ENCODE results near the gene OR52H1.

The OR52H1 gene

DNA sequence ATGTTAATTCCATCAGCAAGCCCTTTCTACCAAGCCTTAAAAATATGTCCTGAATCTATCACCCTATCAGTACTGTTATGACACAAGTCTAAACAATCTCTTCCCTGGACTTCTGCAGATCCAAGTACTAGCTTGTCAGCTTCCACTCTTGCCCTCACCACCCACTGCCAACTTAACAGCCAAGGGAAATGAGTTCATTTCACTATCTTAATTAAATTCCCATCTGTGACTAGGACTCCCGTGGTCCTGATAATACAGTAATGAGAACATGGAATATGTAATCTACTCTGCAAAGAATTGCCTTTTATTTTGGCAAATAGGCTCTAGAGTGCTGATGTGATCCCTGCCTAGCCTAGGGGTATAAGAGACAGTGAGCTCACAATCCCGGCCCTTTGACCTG lies 48.7 kb downstream of the OR52H1 start:
- H3K27ac Mint-ChIP-seq (ENCODE audit: low read depth), result no peak overlapping the region
- H3K9me3 Mint-ChIP-seq, result no peaks in the 10 kb centered on the region
- H3K36me3 Mint-ChIP-seq (ENCODE audit: insufficient read depth), result no peaks in the 10 kb centered on the region
- DNase-seq (ENCODE audit: low spot score in 2 of 2), result no peak
- ATAC-seq (replicated peaks; ENCODE audit: extremely low read depth, poor library complexity, severe bottlenecking), result no peak
- H3K4me3 Mint-ChIP-seq, result no peak overlapping the region
- peaks cover 19% of the 10 kb centered on the region for H3K27me3 Mint-ChIP-seq
- H3K4me1 Mint-ChIP-seq, result no peaks in the 10 kb centered on the region
